K562 (cell line): ENCODE measurements around the gene PPP2R1A. TPM values are rescaled to one million over a fixed set of nuclear protein-coding genes. Genes with fewer than 3 reads are reported as not detected.

Source experiments
- CREB3 ChIP-seq: fragments of 450-650 bp; conservative IDR thresholded peaks from 2 replicates; pipeline ENCODE4 v1.6.1; 2016; ENCODE audit warnings: missing genetic modification characterization, low read depth, mild to moderate bottlenecking, missing compliant biosample characterization, moderate library complexity
- ELK1 ChIP-seq: sonication (generic); formaldehyde crosslinking; IDR thresholded peaks from 2 replicates; pipeline ENCODE4 v1.8.1; 2022; ENCODE audit warnings: missing genetic modification reagents
- PKNOX1 ChIP-seq: fragments of 450-650 bp; IDR thresholded peaks from 2 replicates; pipeline ENCODE4 v1.6.1; 2016
- POLR2H ChIP-seq: IDR thresholded peaks from 2 replicates; pipeline ENCODE4 v1.6.1; 2016; ENCODE audit warnings: missing genetic modification characterization, low read depth, mild to moderate bottlenecking, control low read depth, missing compliant biosample characterization, moderate library complexity
- SPI1 ChIP-seq: IDR thresholded peaks from 2 replicates; pipeline ENCODE4 v1.6.1; 2011; ENCODE audit warnings: low read depth, low read length, control low read depth, borderline replicate concordance
- SRSF3 ChIP-seq: fragments of 200-400 bp; formaldehyde crosslinking; IDR thresholded peaks from 2 replicates; pipeline ENCODE4 v1.6.1; 2016; ENCODE audit warnings: mild to moderate bottlenecking, low read length, moderate library complexity; ENCODE audit not compliant: insufficient read depth
- STAG1 ChIP-seq: sonication (generic); formaldehyde crosslinking; IDR thresholded peaks from 2 replicates; pipeline ENCODE4 v1.5.0; 2020; ENCODE audit warnings: missing genetic modification reagents, borderline replicate concordance
- SUPT5H ChIP-seq: fragments of 450-650 bp; IDR thresholded peaks from 2 replicates; pipeline ENCODE4 v1.6.1; 2016
- TBP ChIP-seq: optimal IDR thresholded peaks from 2 replicates; pipeline ENCODE3; 2011; ENCODE audit warnings: low read depth, low read length, improper control_type of control experiment
- TEAD1 ChIP-seq, 2 experiments: fragments of 450-650 bp in 1 of 2; sonication (generic) in 1 of 2; formaldehyde crosslinking; IDR thresholded peaks; 2 replicates each; pipeline versions ENCODE4 v1.4.0 to v1.8.0; 2020 to 2022; ENCODE audit warnings: mild to moderate bottlenecking in 2 of 2, missing genetic modification reagents in 1 of 2
- UBTF ChIP-seq, 2 experiments: IDR thresholded peaks; 2 replicates each; pipeline ENCODE4 v1.6.1; 2012; ENCODE audit warnings: improper control_type of control experiment in 2 of 2, low read depth in 2 of 2, low read length in 2 of 2, borderline replicate concordance in 1 of 2
- ZFP36 ChIP-seq: fragments of 150-350 bp; IDR thresholded peaks from 2 replicates; pipeline ENCODE4 v1.6.1; 2018; ENCODE audit warnings: low read length, low read depth; ENCODE audit not compliant: partially characterized antibody
- ZFPM2 ChIP-seq: fragments of 250-450 bp; sonication (Bioruptor Pico); IDR thresholded peaks from 2 replicates; pipeline ENCODE4 v1.5.1; 2022; ENCODE audit warnings: mild to moderate bottlenecking
- ZFX ChIP-seq: sonication (generic); formaldehyde crosslinking; IDR thresholded peaks from 2 replicates; pipeline ENCODE4 v1.8.0; 2022; ENCODE audit warnings: mild to moderate bottlenecking, missing genetic modification reagents, moderate library complexity
- ZNF445 ChIP-seq: fragments of 250-450 bp; sonication (Bioruptor Pico); IDR thresholded peaks from 2 replicates; pipeline ENCODE4 v1.4.0; 2020; ENCODE audit warnings: low read depth, mild to moderate bottlenecking, moderate library complexity
- ZNF592 ChIP-seq: fragments of 450-650 bp; IDR thresholded peaks from 2 replicates; pipeline ENCODE4 v1.6.1; 2017; ENCODE audit warnings: antibody characterized with exemption, mild to moderate bottlenecking
- polyA plus RNA-seq, 8 experiments: library from polyadenylated mRNA; depleted of rRNA in 4 of 8; stranded (reverse) in 5 of 8; unstranded in 3 of 8; fragments of >200 nt; fragmentation: Nextera tagmentation in 2 of 8; fragmentation: Illumina TruSeq in 1 of 8; extraction: Ambion mirVana in 2 of 8; extraction: Trizol in 1 of 8; gene quantifications; 2 replicates each; pipeline versions ENCODE4 v1.2.1 to v1.2.3, GENCODE V29; 2011 to 2014; ENCODE audit warnings: inconsistent platforms in 1 of 8, missing spikeins in 1 of 8
- total RNA-seq, 7 experiments: library from RNA; depleted of rRNA in 6 of 7; stranded (reverse); fragments of >200 nt in 6 of 7; fragmentation: Illumina TruSeq in 2 of 7; extraction: Trizol in 2 of 7; gene quantifications; 2 replicates each; pipeline versions ENCODE4 v1.2.1 to v1.2.3, GENCODE V29; 2011 to 2021; ENCODE audit warnings: low replicate concordance in 1 of 7

The PPP2R1A gene
- total and polyA plus RNA-seq, 9 of the 15 experiments (the other 6 are each of a cell fraction or from before 2014, with no cell fraction given): 10.1 to 211 (median 70.1) TPM

- no peak for TF ChIP-seq UBTF (IDR thresholded peaks at IDR 0.05; ENCODE audit: borderline replicate concordance in 1 of 2, low read depth in 2 of 2, low read length in 2 of 2)
- TF ChIP-seq ZNF445: no peak
- peak; percentile 76 for TF ChIP-seq TBP
- TF ChIP-seq STAG1 (CRISPR knock-in tag): no peak
- peak; percentile 67; the same call in 1 of the 2 replicates for TF ChIP-seq PKNOX1
- peak; percentile 81 for TF ChIP-seq SUPT5H
- TF ChIP-seq POLR2H (tag): peak; percentile 81; the same call in 1 of the 2 replicates
- peak in 1 of 2 experiments; percentile 43; a peak in 1 of 4 replicates for TF ChIP-seq TEAD1 (CRISPR knock-in tag; IDR thresholded peaks at IDR 0.05)
- TF ChIP-seq ELK1 (CRISPR knock-in tag): no peak
- peak; percentile 69; the same call in 1 of the 2 replicates for TF ChIP-seq SRSF3
- no peak for TF ChIP-seq CREB3 (tag)
- no peak for TF ChIP-seq ZFPM2 (CRISPR knock-in tag)
- TF ChIP-seq SPI1: peak; percentile 91
- TF ChIP-seq ZFX (CRISPR knock-in tag): peak; percentile 64
- no peak for TF ChIP-seq ZNF592
- TF ChIP-seq ZFP36: no peak
These were observed 79.7 kb downstream of the PPP2R1A start, which contains the start of gene ZNF766 (continued) for GRCh38 chr19:52269338-52270261.
